HG02885 (cell line): ENCODE measurements around the gene SERPINA6.
"Not testable (repeated sequence)": the region's sequence is repeated elsewhere in the genome, so short reads cannot be mapped to it uniquely, and the experiment has no call there.

Experiments
- ATAC-seq: cut with Tn5 transposase; IDR thresholded peaks from one replicate; pipeline ENCODE4 v1.9.1; 2021; ENCODE audit warnings: mild to moderate bottlenecking; ENCODE audit not compliant: unreplicated experiment, poor library complexity

SERPINA6 gene, protein sequence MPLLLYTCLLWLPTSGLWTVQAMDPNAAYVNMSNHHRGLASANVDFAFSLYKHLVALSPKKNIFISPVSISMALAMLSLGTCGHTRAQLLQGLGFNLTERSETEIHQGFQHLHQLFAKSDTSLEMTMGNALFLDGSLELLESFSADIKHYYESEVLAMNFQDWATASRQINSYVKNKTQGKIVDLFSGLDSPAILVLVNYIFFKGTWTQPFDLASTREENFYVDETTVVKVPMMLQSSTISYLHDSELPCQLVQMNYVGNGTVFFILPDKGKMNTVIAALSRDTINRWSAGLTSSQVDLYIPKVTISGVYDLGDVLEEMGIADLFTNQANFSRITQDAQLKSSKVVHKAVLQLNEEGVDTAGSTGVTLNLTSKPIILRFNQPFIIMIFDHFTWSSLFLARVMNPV

GRCh38 chr14:94322648-94323570 is at the start of gene SERPINA6:
TSS of gene SERPINA6 (minus strand) at chr14:94323336. CDS start at chr14:94314648, 8,688 bp downstream.
- no peak for ATAC-seq

GRCh38 chr14:94372021-94372605 is 49.0 kb upstream of the SERPINA6 start:
- no peak for ATAC-seq

DNA sequence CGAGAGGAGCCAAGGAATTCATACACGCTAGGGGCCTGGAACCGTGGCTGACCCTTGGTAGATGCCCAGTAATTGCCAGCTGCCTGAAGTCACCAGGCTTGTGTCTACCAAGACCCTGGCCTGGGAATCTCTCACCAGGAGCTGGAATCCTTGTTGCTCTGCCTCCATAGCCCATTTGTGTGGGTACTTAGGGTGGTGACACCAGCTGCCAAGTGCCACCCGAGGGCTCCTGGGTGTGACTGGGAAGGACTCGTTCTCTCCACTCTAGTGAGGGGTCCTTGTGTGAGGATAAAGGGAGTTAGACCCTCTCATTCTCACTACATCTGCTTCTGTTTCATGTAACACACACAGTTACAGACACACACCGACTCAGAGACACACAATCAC is 47.4 kb upstream of the SERPINA6 start:
- ATAC-seq = no peak

DNA sequence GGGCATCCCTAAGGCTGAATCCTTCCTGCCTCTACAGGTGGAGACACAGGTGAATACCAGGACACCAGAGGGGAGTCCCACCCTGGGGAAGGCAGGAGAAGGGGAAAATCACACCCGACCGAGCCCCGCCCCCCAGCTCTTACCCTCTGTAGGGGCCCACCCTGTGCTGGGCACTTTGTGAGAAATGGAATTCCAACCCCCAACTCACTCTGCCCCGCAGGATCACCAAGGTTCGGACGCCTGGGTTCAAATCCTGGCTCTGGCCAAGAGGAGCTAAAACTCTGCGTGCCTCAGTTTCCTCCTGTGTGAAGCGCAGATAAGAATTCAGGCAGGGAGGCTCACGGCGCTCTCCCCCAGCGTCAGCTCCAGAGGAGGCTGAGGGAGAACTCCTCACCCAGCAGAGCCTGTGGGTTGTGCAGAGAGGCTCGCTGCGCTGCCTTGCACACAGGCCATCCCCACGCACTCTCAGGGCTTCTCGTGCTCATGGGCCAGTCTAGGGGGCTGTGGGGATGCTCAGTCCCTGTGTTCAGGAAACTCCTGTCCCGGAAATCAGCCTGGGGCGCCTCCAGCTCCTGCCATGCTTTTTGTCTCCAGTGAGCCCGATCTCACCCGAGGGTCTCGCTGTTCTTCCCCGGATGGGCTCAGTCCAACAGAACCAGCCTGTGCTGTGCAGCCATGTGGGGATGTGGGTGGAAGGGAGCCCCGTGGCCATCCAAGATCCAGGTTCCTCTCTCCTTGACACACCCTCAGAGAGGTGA is 46.8 kb upstream of the SERPINA6 start:
- ATAC-seq = not testable (repeated sequence)

- no peak for ATAC-seq
Measured at GRCh38 chr14:94368956-94369355, 45.8 kb upstream of the SERPINA6 start.

DNA sequence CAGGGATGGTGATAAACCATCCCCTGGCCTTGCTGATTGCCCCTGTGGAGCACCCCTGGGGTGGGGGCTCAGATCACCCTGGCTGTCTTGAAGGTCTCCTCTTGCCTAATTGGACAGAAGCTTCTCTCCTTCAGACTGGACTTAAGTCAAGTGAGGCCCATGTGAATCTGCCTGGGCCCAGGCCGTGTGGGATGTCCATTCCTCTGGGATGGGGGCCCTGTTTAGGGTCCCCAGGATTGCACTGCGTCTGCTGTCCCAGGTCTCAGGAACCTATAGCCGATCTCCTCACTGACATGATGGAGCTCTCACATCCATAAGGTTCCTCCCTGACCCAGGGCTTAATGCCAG is 45.1 kb upstream of the SERPINA6 start:
- ATAC-seq = no peak

GRCh38 chr14:94367347-94368242 is 44.5 kb upstream of the SERPINA6 start:
- no peak for ATAC-seq

- ATAC-seq = no peak
Measured at GRCh38 chr14:94366146-94366915, 43.2 kb upstream of the SERPINA6 start, which contains the start of gene SERPINA2. TSS of gene SERPINA2 (minus strand) at chr14:94366698.

DNA sequence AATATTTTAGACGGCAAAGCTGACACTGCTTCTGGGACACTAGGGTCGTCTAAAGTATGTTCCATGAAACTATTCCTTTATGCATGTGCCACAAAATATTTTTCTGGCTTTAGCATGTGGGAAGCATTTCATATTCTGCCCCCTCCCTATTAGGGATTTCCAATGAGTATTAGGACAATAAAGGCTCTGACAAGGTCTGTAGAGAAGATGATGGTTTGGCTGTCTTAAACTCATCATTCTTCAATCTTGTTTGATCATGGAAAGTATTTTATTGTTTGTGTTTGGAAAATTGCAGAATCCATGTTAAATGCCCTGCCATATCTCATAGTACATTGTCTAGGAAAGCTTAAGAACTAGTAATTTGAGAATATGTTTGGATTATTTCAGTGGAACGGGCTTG is 42.5 kb upstream of the SERPINA6 start:
- no peak for ATAC-seq

GRCh38 chr14:94364964-94365363 is 41.8 kb upstream of the SERPINA6 start:
- no peak for ATAC-seq

DNA sequence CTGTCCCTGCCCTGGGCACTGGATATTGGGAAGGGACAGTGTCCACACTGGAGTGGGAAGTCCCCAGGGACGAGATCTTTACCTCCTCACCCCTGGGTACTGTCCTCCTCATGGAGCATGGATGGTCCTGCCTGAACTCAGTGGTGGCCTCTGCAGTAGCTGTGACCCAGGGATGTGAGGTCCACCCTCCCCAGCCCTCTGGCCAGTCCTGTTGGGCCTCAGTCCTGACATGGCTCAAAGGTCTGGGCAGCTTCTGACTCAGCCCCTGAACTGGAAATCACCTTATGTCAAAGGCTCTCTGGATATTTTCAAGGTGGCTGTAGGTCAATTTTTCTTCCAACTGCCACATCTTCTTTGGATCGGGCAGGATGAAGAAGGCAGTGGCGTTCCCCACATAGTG is 40.9 kb upstream of the SERPINA6 start:
- ATAC-seq = no peak

DNA sequence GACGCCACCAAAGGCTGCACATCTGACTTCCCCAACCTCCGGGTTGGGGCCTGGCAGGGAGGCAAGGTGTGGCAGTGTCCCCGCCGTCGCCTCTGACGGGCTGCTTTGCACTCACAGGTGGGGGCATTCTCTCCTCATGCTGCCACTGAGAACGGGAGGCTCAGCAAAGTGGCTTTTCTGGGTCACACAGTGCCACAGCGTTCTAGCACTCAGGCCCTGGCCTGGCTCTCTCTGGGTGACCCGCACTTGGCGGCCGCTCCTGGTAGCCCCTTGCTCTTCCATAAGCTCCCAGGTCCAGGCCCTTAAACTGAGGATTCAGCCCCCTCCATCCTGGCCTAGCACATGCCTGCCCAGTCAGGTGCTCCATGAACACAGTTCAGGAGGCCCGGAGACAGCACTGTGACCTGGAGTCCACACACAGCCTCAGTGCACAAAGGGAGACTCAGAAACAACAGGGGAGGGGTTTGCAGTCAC is 40.1 kb upstream of the SERPINA6 start:
- ATAC-seq = no peak

GRCh38 chr14:94362614-94363133 is 39.5 kb upstream of the SERPINA6 start:
- ATAC-seq = no peak

- no peak for ATAC-seq
Measured at GRCh38 chr14:94361682-94362081, 38.5 kb upstream of the SERPINA6 start.

GRCh38 chr14:94360945-94361565 is 37.9 kb upstream of the SERPINA6 start:
- no peak for ATAC-seq

DNA sequence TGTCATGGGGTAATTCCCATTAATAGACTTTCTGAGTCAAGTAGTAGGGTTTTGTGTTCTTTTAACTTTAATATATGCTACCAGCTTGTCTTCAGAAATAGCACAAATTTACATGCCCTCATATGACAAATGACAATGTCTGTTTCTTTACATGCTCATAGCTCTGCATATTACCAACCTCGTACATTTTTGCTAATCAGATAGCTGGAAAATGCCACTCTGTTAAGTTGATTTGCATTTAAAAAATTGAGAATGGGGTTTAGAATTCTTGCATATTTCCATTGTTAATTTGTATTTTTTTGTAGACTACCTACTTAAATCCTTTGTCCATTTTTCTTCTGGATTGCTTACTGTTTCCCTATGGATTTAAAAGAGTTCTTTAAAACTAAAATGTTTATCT is 34.0 kb upstream of the SERPINA6 start:
- ATAC-seq = no peak

GRCh38 chr14:94356379-94357056 is 33.4 kb upstream of the SERPINA6 start:
- no peak for ATAC-seq
